ENCODE data around the gene LILRA5.
"Not testable (repeated sequence)": the region's sequence is repeated elsewhere in the genome, so short reads cannot be mapped to it uniquely, and the experiment has no call there.

DNA sequence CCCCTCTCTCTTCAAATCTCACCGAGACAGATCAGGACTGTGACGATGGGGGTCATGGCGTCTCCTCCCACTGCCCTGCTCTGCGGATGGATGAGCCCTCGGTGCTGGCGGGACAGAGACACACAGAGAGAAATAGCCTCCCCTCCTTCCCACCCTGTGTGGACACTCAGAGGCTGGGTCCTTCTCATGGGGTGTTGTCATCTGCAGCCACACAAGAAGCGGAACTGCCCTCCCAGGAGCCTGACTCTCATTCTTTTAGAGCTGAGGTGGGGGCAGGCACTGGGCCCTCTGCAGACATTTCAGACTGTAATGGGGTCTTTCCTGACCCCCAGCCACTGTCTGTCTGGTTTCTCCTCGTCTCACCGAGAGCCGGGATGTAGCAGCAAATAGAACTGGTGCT, 32.5 kb downstream of the LILRA5 start:
- TF ChIP-seq JUND (IDR thresholded peaks at IDR 0.05; ENCODE audit: low read length); POLR2AphosphoS5 (IDR thresholded peaks at IDR 0.05; ENCODE audit: low read depth, low read length); NRF1 (IDR thresholded peaks at IDR 0.05; ENCODE audit: low read depth, low read length); YY1 (IDR thresholded peaks at IDR 0.05; ENCODE audit: low read depth, low read length); TEAD4 (IDR thresholded peaks at IDR 0.05; ENCODE audit: low read depth, low read length); ZNF274 (IDR thresholded peaks at IDR 0.05; ENCODE audit: borderline replicate concordance, extremely low read depth, low read length); TAF7 (optimal IDR thresholded peaks at IDR 0.05; ENCODE audit: borderline replicate concordance, low read depth, low read length); EP300 (IDR thresholded peaks at IDR 0.05; ENCODE audit: borderline replicate concordance in 1 of 2, low read depth in 2 of 2, low read length in 2 of 2); MAFK (IDR thresholded peaks at IDR 0.05; ENCODE audit: low read depth, low read length); CREB1 (IDR thresholded peaks at IDR 0.05); RNF2 (IDR thresholded peaks at IDR 0.05; ENCODE audit: borderline replicate concordance, low read depth, low read length, missing control alignments, poor library complexity, severe bottlenecking); MAX (IDR thresholded peaks at IDR 0.05): not testable (repeated sequence)
- TF ChIP-seq, protein P1, sequence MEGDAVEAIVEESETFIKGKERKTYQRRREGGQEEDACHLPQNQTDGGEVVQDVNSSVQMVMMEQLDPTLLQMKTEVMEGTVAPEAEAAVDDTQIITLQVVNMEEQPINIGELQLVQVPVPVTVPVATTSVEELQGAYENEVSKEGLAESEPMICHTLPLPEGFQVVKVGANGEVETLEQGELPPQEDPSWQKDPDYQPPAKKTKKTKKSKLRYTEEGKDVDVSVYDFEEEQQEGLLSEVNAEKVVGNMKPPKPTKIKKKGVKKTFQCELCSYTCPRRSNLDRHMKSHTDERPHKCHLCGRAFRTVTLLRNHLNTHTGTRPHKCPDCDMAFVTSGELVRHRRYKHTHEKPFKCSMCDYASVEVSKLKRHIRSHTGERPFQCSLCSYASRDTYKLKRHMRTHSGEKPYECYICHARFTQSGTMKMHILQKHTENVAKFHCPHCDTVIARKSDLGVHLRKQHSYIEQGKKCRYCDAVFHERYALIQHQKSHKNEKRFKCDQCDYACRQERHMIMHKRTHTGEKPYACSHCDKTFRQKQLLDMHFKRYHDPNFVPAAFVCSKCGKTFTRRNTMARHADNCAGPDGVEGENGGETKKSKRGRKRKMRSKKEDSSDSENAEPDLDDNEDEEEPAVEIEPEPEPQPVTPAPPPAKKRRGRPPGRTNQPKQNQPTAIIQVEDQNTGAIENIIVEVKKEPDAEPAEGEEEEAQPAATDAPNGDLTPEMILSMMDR (IDR thresholded peaks at IDR 0.05; ENCODE audit: control extremely low read depth in 1 of 3, insufficient read depth in 1 of 3, low read depth in 1 of 3, low read length in 3 of 3): not testable (repeated sequence)

Measured in H1 (cell line).